H1 (cell line): ENCODE measurements around the gene CARF. TPM values are rescaled to one million over a fixed set of nuclear protein-coding genes. Genes with fewer than 3 reads are reported as not detected.

Experiments
- BCL11A ChIP-seq, 2 experiments: IDR thresholded peaks; one replicate each; pipeline ENCODE4 v1.6.1; 2011; ENCODE audit warnings: low read depth in 2 of 2, low read length in 2 of 2, mild to moderate bottlenecking in 2 of 2
- BRCA1 ChIP-seq: IDR thresholded peaks from 2 replicates; pipeline ENCODE4 v1.6.1; 2012; ENCODE audit warnings: low read depth, low read length, improper control_type of control experiment
- GABPA ChIP-seq: IDR thresholded peaks from 2 replicates; pipeline ENCODE4 v1.6.1; 2011; ENCODE audit warnings: mild to moderate bottlenecking, low read length, moderate library complexity, borderline replicate concordance; ENCODE audit not compliant: insufficient read depth
- GTF2F1 ChIP-seq: IDR thresholded peaks from 2 replicates; pipeline ENCODE4 v1.6.1; 2012; ENCODE audit warnings: low read depth, low read length, improper control_type of control experiment, borderline replicate concordance
- KDM4A ChIP-seq: IDR thresholded peaks from one replicate; pipeline ENCODE4 v1.7.1; 2012; ENCODE audit warnings: low read depth, mild to moderate bottlenecking, moderate library complexity, low read length, inconsistent platforms; ENCODE audit not compliant: severe bottlenecking
- MAFK ChIP-seq: IDR thresholded peaks from 2 replicates; pipeline ENCODE4 v1.6.1; 2012; ENCODE audit warnings: low read depth, mild to moderate bottlenecking, improper control_type of control experiment, low read length
- SAP30 ChIP-seq: fragments of 300-600 bp; sonication (generic); IDR thresholded peaks from 2 replicates; pipeline ENCODE4 v1.7.1; 2012; ENCODE audit warnings: low read length, moderate library complexity, mild to moderate bottlenecking, inconsistent platforms; ENCODE audit not compliant: insufficient read depth, insufficient replicate concordance
- SIN3A ChIP-seq, 2 experiments: IDR thresholded peaks in 1 of 2; conservative IDR thresholded peaks in 1 of 2; 2 replicates each; pipeline ENCODE4 v1.6.1; 2011 to 2012; ENCODE audit warnings: low read length in 2 of 2, improper control_type of control experiment in 1 of 2, low read depth in 1 of 2, mild to moderate bottlenecking in 1 of 2
- SRF ChIP-seq: IDR thresholded peaks from 2 replicates; pipeline ENCODE4 v1.6.1; 2011; ENCODE audit warnings: mild to moderate bottlenecking, low read depth, low read length, moderate library complexity
- SUZ12 ChIP-seq: fragments of 200-600 bp; sonication (generic); IDR thresholded peaks from 2 replicates; pipeline ENCODE4 v1.6.1; 2012; ENCODE audit warnings: mild to moderate bottlenecking, inconsistent platforms, low read length, moderate library complexity, mixed read lengths
- TCF12 ChIP-seq: IDR thresholded peaks from 2 replicates; pipeline ENCODE4 v1.6.1; 2011; ENCODE audit warnings: low read depth, mild to moderate bottlenecking, low read length
- polyA plus RNA-seq, 7 experiments: library from polyadenylated mRNA; depleted of rRNA in 3 of 7; stranded (reverse) in 5 of 7; unstranded in 2 of 7; fragments of >200 nt in 5 of 7; fragments of 200-250 nt in 2 of 7; gene quantifications; 1 replicate in 5 of 7; 2 replicates in 1 of 7; 4 replicates in 1 of 7; pipeline versions ENCODE4 v1.2.1 to v1.2.3, GENCODE V29; 2011 to 2013; ENCODE audit warnings: missing spikeins in 2 of 7, mixed read lengths in 2 of 7
- total RNA-seq: library from RNA; stranded (reverse); fragmentation: NEBNext Ultra II Directional; extraction: Animal tissue kit (Norgen Biotek cat#: 25700); gene quantifications from 2 replicates; pipeline ENCODE4 v1.2.1, GENCODE V29; 2021
- TF ChIP-seq, protein P1 (sequence below), 3 experiments: IDR thresholded peaks; 1 replicate in 2 of 3; 2 replicates in 1 of 3; pipeline versions ENCODE4 v1.5.1 to v1.6.1; 2011; ENCODE audit warnings: low read length in 3 of 3, mild to moderate bottlenecking in 3 of 3, inconsistent platforms in 2 of 3, low read depth in 1 of 3, moderate library complexity in 1 of 3; ENCODE audit not compliant: insufficient read depth in 1 of 3; ENCODE audit errors: control extremely low read depth in 1 of 3

The CARF gene
- total and polyA plus RNA-seq, 2 of the 8 experiments (the other 6 are each of a cell fraction or from before 2014, with no cell fraction given) = 2.0 to 2.6 TPM

- TF ChIP-seq SIN3A (conservative IDR thresholded peaks at IDR 0.05 in 1 of 2, IDR thresholded peaks at IDR 0.05 in 1 of 2; ENCODE audit: low read depth in 1 of 2, low read length in 2 of 2) (peak; percentile 70 to 97), SRF (peak; percentile 91), MAFK (no peak), GTF2F1 (no peak), KDM4A (peak; percentile 33), TCF12 (no peak), GABPA (no peak), BCL11A (IDR thresholded peaks at IDR 0.05; ENCODE audit: low read depth in 2 of 2, low read length in 2 of 2) (no peak), SUZ12 (no peak), SAP30 (peak; percentile 4), BRCA1 (peak; percentile 43; the same call in 1 of the 2 replicates)
- TF ChIP-seq, protein P1, sequence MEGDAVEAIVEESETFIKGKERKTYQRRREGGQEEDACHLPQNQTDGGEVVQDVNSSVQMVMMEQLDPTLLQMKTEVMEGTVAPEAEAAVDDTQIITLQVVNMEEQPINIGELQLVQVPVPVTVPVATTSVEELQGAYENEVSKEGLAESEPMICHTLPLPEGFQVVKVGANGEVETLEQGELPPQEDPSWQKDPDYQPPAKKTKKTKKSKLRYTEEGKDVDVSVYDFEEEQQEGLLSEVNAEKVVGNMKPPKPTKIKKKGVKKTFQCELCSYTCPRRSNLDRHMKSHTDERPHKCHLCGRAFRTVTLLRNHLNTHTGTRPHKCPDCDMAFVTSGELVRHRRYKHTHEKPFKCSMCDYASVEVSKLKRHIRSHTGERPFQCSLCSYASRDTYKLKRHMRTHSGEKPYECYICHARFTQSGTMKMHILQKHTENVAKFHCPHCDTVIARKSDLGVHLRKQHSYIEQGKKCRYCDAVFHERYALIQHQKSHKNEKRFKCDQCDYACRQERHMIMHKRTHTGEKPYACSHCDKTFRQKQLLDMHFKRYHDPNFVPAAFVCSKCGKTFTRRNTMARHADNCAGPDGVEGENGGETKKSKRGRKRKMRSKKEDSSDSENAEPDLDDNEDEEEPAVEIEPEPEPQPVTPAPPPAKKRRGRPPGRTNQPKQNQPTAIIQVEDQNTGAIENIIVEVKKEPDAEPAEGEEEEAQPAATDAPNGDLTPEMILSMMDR (IDR thresholded peaks at IDR 0.05; ENCODE audit: control extremely low read depth in 1 of 3, insufficient read depth in 1 of 3, low read depth in 1 of 3, low read length in 3 of 3) = no peak
These were observed at the start of gene CARF, which contains the start of gene WDR12 (continued) for GRCh38 chr2:202911512-202912341.
